ENCODE data around the gene ANKRD42.

ANKRD42 gene

DNA sequence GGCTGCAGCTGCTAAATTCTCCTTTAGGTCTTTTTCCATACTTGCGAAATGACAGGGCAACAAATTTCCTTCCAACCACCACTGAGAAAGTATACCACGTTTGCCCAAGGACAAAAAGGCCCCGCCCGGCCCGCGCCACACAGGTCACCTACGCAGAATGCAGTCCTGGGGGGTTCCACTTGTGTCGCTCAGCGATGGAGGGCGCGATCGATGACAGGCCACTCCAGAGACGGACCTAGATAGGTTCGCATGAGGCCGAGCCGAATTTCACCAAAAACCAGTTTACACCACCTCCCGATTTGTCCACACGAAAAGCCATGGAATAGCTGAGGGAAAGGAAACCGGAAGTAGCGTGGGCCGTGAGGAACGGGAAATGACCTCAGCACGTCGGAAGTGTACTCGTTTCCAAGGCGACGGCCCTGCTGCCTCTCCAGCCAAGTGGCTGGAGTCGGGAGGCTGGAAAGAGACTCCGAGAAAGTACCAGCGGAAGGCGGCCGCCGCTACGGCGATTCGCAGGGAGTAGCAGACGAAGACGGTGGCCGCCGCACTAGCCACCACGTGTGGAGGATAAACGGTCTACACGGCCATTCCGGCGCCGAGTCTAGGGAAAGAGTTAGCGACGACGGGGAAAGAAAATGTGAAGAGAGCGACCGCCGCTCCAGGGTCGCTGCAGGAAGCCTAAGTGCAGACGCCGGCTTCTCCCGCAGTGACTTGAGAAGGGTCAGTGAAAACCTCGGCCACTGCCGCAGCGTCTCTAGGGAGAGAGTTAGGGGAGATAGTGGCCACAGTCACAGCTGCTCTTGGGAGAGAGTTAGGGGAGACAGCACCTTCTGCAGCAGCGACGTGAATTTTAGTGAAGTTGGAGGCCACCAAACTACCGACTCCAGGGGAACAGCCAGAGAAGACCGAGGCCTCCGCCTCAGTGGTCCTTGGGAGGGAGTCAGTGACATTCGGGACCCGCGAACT, at the start of gene ANKRD42:
TSS of gene ANKRD42 (plus strand) at position 398 of the 966 bp plus-strand sequence. CDS start 959 bp downstream, outside the sequence.
- peak; percentile 35 for FAIRE-seq

DNA sequence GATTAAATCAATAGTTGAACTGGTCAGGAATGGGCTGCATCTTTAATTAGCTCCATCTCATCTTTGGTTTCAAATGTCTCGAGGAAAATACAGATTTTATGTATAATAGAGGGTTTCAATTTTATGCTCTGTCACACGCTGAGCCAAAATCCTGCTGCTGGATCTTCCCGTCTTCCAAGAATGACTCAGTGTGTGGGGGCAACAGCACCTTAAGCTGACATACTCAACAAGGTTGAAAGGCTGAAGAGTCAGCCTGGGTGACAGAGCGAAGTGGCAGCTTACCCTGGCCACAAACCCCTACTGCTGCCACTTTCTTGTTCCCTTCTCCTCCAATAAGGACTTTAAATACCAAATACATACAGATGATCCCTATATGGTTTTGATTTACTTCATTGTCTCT, 45.6 kb upstream of the ANKRD42 start:
- no peak for FAIRE-seq

DNA sequence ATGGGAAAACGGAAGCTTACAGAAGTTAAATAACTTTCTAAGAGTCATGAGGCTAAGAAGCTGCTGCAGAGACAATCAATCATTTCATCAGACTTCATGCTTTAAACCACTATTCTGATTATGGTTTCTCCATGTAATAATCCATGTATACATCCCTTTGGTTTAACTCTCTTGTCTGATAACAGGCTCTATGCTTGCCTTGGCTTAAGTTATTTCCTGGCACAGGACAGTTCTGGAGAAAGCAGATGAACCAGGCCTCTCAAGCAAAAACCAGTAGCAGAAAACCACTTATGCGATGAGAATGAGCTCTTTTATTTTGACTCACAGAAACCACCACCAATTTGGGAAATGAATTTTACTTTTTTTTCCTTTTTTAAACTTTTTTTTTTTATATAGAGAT, 43.1 kb upstream of the ANKRD42 start:
- no peak for FAIRE-seq

DNA sequence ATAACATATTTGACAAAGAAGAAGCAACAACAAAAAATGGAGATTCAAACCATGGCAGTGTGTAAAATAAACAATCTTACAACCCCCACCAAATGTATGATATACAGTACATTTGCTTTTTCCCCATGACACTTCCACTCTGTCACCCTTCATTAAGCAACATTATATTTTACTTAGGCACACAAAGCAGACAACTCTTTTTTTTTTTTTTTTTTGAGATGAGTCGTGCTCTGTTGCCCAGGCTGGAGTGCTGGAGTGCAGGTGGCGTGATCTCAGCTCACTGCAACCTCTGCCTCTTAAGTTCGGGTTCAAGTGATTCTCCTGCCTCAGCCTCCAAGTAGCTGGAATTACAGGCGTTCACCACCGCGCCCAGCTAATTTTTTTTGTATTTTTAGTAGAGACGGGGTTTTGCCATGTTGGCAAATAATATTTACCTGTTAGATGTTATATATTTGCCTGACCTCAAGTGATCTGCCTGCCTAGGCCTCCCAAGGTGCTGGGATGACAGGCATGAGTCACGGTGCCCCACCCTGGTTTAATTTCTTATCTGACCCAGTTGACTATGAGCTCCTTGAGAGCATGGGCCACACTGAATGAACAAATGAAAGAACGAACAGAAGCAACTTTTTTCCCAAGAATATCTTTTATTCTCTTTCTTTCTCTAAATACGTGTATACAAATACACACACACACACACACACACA, 42.1 kb upstream of the ANKRD42 start:
- FAIRE-seq = no peak

DNA sequence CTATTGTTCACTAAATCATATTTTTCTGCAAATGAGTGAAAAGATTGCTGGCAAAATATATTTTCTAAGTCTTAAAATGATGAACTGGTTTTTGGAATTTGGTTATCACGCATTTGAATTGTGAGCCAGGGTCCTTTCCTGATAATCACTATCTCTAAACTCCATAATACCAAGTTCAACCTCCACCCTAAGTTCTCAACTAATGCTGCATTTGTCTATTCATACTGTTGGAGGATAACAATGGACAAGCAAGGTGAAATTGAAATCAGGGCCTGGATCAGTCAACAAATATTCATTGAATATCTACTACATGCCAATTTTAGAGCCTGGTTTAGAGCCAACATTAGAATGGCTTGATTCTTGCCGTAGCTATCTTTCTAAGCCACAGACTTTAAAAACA, 41.2 kb upstream of the ANKRD42 start:
- FAIRE-seq = no peak

DNA sequence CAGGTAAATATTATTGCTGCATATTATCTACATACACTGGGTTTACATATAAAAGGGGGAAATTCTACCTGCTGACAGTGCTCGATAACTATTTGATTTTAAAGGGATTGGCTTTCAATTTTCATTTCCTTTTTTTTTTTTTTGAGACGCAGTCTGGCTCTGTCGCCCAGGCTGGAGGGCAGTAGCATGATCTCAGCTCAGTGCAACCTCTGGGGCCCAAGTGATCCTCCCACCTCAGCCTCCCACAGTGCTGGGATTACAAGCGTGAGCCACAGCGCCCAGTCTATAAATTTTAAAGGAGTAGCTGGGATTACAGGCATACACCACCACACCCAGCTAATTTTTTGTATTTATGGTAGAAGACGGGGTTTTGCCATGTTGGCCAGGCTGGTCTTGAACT, 39.7 kb upstream of the ANKRD42 start:
- no peak for FAIRE-seq

DNA sequence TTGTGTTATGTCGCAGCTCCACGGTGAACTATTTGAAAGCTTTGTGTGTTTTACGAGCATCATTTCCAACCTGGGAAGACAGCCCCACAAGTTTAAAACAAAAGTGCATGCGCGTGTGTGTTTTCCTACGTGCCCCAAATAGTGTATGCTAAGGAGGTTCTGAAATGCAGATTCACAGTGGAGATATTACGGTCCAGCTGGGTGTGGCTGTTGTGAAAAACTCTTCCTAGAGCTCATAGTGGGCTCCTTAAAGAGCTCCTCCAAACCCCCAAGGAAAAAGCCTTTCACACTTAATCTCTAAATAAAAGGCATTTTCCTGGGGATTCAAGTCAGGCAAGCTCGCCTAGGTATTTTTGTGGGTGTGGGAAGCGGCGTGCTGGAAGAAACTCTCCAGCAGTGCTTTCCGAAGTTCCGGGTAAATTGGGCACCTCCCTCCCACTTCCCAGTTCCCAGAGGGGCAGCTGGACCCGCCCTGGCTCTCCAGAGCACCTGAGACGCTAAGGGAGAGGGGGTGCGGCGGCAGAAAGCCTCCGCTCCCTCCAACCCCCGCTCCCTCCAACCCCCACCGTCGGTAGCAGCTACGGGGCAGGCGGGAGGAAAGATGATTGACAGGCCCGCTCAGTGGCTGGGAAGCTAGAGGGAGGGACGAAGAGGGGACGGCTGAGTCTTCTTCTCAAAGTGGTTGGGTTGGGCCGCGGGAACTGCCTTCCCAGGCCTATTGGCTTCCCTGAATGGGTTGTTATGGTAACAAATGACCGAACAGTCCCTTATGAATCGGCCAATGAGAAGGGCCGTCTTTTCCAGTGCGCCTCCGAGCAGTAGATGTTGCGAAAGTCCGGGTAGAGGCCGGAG, 37.1 kb upstream of the ANKRD42 start:
- peak; percentile 99 for FAIRE-seq

DNA sequence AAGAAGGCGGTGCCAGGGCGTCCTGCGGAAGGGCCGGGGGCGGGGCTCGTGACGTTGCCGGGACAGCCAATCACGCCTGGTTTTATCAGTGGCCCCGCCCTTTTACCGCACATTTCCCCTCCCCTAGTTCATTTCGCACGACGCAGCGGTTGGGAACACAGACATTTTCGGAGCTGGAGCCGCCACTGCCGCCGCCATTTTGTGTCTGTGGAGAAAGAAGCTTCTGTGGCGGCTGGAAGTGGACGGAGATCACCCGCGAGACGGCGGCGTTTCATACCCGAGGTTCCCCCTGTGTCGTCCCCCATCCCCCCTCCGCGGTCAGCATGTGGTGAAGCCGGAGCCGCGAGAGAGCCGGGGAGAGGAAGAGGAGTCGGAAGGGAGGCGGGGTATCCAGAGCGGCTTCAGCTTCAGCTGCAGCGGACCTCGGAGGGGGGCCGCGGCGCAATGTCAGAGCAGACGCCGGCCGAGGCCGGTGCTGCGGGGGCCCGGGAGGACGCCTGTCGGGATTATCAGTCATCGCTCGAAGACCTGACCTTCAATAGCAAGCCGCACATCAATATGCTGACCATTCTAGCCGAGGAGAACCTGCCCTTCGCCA, 36.4 kb upstream of the ANKRD42 start, which contains the start of gene PCF11:
TSS of gene PCF11 (plus strand) at position 136 of the 598 bp plus-strand sequence. CDS start at position 445, 309 bp downstream.
- no peak for FAIRE-seq

DNA sequence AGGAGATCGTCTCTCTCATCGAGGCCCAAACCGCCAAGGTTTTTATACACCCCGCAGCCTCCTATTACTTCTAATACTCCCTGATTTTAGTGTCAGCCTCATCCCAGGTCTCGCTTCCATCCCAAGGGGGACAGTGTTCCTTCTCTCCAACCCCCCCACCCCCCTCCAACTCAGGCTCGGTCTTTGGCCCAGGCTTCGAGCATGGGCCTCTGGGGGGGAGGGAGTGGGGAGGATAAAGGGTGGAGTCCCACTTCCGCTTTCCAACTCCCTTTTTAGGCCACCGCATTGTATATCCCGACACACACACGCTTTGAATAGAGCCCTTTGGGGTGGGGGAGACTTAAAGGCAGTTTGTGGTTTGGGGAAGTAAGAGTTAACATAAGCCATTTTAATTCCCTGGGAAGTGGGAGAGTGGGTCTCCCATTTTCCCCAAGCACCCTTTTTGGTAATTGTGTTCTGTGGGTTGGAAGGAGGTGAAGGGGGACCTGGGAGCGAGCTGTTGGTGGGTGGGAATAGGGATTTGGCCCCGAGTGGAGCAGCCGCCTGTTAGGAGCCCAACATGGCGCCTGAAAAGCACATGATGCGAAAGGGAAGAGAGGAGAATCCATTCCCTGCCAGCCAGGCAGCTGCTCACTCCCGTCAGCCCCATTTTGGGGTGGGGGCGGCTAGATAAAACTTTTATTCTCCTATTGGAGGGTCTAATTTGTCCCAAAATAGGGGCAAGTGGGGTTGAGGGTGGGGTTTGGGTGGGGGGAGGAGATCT, 35.7 kb upstream of the ANKRD42 start:
- FAIRE-seq = no peak

DNA sequence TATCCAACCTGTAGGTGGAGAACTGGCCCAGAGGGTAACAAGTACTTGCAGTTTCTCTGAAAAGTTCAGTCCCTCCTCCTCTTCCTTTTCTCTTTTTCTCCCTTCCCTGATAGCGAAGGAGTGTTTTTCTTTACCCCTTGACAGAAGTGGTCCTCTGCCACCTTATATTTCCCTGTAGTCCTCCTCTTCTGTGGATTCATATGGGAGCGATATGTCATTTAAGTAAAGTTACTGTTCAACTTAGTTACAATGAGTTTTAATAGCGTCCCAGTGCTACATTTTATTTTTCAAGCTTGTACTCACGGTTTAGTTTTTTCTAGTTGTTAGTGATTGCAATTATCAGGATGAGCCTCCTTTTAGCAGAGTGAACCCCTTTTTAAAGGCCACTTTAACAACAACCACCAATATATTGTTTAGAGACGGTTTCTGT, 35.1 kb upstream of the ANKRD42 start:
- no peak for FAIRE-seq

DNA sequence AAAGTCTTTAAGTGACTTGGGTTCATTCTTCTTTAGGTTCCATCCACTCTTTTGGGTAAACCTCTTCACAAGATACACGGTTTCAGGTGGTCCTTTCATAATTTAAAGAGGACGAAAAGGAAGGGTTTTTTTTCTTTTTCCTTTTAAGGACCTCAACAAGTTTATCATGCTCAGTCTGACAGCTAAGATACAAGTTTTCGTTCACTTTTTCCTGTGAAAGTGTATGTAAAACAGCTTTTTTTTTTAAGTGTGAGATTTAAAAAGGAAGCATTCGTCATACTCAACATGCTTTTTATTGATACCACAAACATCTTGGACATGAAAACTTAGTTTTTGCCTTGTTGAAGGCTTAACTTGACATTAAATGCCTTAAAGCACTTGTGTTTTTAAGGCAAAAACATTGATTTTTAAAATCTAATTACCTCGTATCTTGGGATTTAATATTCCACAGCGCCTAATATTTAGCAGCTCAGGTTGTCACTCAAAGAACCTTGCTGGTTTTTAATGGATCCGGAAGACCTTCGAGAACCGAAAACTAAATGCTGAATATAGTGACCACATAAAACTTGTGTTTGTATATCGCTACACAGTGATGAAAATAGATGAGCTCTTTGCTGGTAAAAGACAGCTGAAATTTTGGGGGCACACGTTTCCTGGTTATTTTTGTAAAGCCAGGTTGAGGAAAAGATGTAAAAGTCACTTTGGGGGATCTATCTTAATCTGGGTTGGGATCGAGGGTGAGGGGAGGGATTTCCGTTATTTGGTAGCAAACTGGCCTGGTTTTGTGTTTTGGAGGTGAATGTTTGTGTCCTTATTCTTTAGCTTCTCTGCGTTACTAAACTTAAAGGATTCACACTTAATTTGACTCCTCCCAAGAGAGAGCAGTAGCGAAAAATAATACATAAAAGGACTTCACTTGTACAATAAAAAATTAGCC, 34.3 kb upstream of the ANKRD42 start:
- no peak for FAIRE-seq

DNA sequence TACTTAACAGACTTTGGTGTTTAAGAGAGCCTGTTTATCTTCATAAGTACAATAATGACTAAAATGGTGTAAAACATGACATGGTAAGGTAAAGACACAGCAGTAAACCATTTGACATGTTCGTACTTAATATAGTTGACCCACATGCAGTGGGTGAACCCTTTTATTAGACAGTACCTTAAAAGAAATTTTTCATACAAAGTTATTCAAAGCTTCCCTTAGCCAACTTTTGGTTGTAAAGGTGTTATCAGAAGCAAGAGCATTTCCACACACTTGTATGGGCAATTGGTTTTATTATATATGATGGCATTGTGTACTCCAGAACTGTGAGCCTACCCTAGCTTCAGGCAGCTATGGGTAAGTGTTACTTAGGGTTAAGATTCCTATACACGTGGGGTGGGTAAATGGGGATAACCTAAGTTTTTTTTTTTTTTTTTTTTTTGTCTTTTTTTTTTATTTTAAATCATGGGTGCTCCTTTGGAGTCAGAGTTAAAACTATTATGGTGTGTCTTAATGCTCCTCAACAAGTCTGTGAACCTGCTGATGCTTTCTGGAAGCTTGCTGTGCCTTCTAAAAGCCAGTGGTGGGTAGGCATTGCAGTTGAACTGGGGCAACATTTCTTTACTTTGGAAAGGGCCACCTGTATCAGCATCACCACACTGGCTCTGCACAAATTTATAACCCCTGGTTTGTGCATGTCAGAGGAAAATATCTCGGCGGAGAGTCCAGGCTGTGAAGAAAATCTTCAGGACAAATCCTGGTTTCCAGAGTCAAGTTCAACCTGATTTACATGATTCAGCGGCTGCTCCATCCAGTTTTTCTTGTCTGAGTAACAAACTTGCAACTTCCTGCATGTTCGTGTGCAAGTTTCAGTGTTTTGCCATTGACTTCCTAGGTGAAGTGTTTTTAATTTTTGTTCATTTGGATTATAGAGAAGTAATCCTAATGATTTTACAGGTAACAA, 33.3 kb upstream of the ANKRD42 start:
- FAIRE-seq = no peak

DNA sequence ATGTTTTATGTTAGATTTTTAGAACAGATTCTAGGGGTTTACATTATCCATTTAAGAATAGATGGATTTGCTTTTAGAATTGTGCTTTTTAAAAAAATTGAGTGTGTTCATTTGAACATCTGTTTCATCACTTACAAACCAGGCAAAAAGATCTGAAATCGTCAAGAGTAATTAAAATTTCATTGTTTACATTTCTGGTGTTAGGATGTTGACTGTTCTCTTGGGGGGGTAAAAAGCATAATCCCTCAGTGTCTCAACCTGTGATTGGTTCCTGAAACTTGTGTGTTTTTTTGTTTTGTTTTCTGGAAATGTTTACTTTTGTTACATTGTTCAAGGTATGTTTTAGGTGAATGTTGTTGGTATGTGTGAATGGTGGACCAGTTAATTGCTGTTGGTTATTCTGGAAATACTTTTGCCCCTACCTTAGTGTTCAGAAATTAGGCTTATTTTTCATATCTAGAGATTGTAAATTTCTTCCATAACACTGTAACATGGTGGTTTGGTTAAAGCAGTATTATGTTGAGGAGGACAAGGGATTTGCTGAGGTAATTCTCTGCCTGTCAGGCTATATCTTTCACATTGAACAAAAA, 31.8 kb upstream of the ANKRD42 start:
- FAIRE-seq = no peak

DNA sequence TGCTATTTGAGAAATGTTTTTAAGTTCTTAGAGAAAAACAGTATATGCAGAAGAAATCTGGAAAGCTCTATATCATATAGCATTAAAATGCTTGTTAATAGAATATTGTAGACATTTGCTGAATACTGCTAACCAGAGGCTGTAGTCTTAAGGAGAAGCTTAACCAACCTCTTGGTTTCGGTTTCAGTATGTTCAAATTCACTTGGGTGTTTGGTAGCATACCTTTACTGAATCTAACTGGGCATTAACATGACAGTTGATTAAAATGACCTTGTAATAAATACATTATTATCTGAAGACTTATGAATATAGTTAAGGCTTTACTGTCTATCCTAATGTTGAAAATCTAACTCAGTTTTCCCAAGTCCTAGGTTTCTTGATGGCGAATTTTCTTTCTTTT, 31.1 kb upstream of the ANKRD42 start:
- no peak for FAIRE-seq

DNA sequence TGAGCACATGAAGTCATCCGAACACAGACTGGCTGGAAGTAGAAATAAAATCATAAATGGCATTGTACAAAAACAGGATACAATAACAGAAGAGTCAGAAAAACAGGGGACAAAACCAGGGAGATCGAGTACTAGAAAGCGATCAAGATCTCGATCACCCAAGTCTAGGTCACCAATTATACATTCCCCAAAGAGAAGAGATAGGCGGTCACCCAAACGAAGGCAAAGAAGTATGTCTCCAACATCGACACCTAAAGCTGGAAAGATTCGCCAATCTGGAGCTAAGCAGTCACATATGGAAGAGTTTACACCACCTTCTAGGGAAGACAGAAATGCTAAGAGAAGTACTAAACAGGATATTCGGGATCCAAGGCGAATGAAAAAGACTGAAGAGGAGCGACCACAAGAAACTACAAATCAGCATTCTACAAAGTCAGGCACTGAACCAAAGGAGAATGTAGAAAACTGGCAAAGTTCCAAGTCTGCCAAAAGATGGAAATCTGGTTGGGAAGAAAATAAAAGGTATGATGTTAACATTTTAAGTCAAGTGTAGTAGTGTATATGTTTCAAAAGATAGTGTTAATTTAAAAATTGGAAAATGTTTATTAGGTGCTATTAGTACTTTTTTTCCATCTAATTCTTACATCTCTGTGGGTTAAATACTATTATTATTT, 27.2 kb upstream of the ANKRD42 start:
- no peak for FAIRE-seq

DNA sequence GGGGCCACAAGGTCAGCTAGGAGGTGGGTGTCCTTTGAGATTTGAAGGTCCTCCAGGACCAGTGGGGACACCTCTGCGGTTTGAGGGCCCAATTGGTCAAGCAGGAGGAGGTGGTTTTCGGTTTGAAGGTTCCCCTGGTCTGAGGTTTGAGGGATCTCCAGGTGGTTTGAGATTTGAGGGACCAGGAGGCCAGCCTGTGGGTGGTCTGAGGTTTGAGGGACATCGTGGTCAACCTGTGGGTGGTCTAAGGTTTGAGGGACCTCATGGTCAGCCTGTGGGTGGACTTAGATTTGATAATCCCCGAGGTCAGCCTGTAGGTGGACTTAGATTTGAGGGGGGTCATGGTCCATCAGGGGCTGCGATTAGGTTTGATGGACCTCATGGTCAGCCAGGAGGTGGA, 24.8 kb upstream of the ANKRD42 start:
- FAIRE-seq = no peak

DNA sequence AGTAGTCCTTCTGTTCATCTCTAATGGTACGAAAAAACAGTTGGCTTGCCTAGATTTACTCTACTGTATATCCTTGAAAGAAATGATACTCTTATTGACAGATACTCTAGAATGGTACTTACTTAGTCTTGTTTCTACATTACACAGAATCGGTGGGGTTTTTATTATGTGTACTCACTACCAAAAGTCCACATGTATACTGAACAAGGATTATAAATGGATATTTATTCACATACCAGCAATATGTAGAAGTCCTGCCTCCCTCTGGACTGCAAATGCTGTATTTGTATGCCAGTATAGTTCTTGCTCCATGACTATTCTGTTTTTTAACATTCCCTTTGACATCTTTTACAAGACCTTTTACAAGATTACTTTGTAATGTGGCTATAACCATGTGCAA, 22.6 kb upstream of the ANKRD42 start:
- no peak for FAIRE-seq

DNA sequence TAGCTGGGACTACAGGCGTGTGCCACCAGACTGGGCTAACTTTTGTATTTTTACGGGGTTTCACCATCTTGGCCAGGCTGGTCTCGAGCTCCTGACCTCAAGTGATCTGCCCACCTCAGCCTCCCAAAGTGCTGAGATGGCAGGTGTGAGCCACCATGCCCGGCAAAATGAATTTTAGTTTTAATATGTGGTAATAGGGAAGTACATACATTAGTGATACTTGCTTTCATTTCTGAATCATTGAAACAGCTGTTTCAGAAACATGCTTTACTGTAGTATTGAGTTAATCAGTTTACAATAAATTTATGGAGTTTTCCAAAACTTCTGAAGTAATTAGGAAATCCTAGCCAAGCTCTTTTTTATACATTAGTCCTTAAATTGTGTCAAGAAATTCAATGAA, 21.0 kb upstream of the ANKRD42 start:
- no peak for FAIRE-seq

All from endometrium (tissue), 2 donors.